Measurements from ENCODE around the gene LELP1.

The LELP1 gene

GRCh38 chr1:153195216-153195615, 8.0 kb upstream of the LELP1 start:
- Histone ChIP-seq H3K79me2 (ENCODE audit: low read length) (no peaks in the 10 kb centered on the region), H3K9ac (ENCODE audit: low read length) (no peak overlapping the region), H3K36me3 (replicated peaks; ENCODE audit: insufficient read depth, low read length) (no peaks in the 10 kb centered on the region), H3F3A (ENCODE audit: insufficient read depth, low read length) (no peaks in the 10 kb centered on the region), H3K4me1 (ENCODE audit: low read length) (no peaks in the 10 kb centered on the region), H3K9me2 (replicated peaks; ENCODE audit: insufficient read depth, low read length) (no peaks in the 10 kb centered on the region), H3K27ac (ENCODE audit: low read length) (no peak overlapping the region), H3K27me3 (replicated peaks; ENCODE audit: insufficient read depth, low read length) (no peaks in the 10 kb centered on the region), H2AFZ (ENCODE audit: low read length) (no peak overlapping the region), H3K4me3 (ENCODE audit: low read length) (no peak overlapping the region), H3K9me3 (replicated peaks; ENCODE audit: insufficient read depth, low read length) (no peaks in the 10 kb centered on the region), H3K4me2 (ENCODE audit: low read depth, low read length) (no peak overlapping the region), H4K20me1 (ENCODE audit: insufficient read depth, low read length) (no peaks in the 10 kb centered on the region)
- peak; percentile 35 for DNase-seq
- TF ChIP-seq EZH2phosphoT487 (IDR thresholded peaks at IDR 0.05; ENCODE audit: low read length) = no peak
- TF ChIP-seq EZH2 (optimal IDR thresholded peaks at IDR 0.05; ENCODE audit: low read depth, low read length) = no peak
- TF ChIP-seq CTCF (IDR thresholded peaks at IDR 0.05; ENCODE audit: low read length) = no peak

- Histone ChIP-seq H2AFZ (ENCODE audit: low read length) (no peak overlapping the region), H3K4me1 (ENCODE audit: low read length) (no peaks in the 10 kb centered on the region), H3F3A (ENCODE audit: insufficient read depth, low read length) (no peaks in the 10 kb centered on the region), H3K9me2 (replicated peaks; ENCODE audit: insufficient read depth, low read length) (no peaks in the 10 kb centered on the region), H3K27me3 (replicated peaks; ENCODE audit: insufficient read depth, low read length) (no peaks in the 10 kb centered on the region), H3K9ac (ENCODE audit: low read length) (no peak overlapping the region), H3K4me3 (ENCODE audit: low read length) (no peak overlapping the region), H3K4me2 (ENCODE audit: low read depth, low read length) (no peak overlapping the region), H3K36me3 (replicated peaks; ENCODE audit: insufficient read depth, low read length) (no peaks in the 10 kb centered on the region), H3K79me2 (ENCODE audit: low read length) (no peaks in the 10 kb centered on the region), H3K9me3 (replicated peaks; ENCODE audit: insufficient read depth, low read length) (no peaks in the 10 kb centered on the region), H3K27ac (ENCODE audit: low read length) (no peak overlapping the region), H4K20me1 (ENCODE audit: insufficient read depth, low read length) (no peaks in the 10 kb centered on the region)
- no peak for DNase-seq
- no peak for TF ChIP-seq EZH2phosphoT487 (IDR thresholded peaks at IDR 0.05; ENCODE audit: low read length)
- no peak for TF ChIP-seq EZH2 (optimal IDR thresholded peaks at IDR 0.05; ENCODE audit: low read depth, low read length)
- no peak for TF ChIP-seq CTCF (IDR thresholded peaks at IDR 0.05; ENCODE audit: low read length)
Measured at GRCh38 chr1:153202006-153202405, 1.2 kb upstream of the LELP1 start.

- H3K4me2 ChIP-seq (ENCODE audit: low read depth, low read length) = no peak overlapping the region
- no peaks in the 10 kb centered on the region for H3K4me1 ChIP-seq (ENCODE audit: low read length)
- H3K9me2 ChIP-seq (replicated peaks; ENCODE audit: insufficient read depth, low read length) = no peaks in the 10 kb centered on the region
- no peak overlapping the region for H2AFZ ChIP-seq (ENCODE audit: low read length)
- H4K20me1 ChIP-seq (ENCODE audit: insufficient read depth, low read length) = no peaks in the 10 kb centered on the region
- no peaks in the 10 kb centered on the region for H3K27me3 ChIP-seq (replicated peaks; ENCODE audit: insufficient read depth, low read length)
- no peak overlapping the region for H3K27ac ChIP-seq (ENCODE audit: low read length)
- no peak for DNase-seq
- H3K36me3 ChIP-seq (replicated peaks; ENCODE audit: insufficient read depth, low read length) = no peaks in the 10 kb centered on the region
- no peak for TF ChIP-seq CTCF (IDR thresholded peaks at IDR 0.05; ENCODE audit: low read length)
- no peak for TF ChIP-seq EZH2phosphoT487 (IDR thresholded peaks at IDR 0.05; ENCODE audit: low read length)
- no peak for TF ChIP-seq EZH2 (optimal IDR thresholded peaks at IDR 0.05; ENCODE audit: low read depth, low read length)
- no peak overlapping the region for H3K9ac ChIP-seq (ENCODE audit: low read length)
- no peaks in the 10 kb centered on the region for H3K9me3 ChIP-seq (replicated peaks; ENCODE audit: insufficient read depth, low read length)
- no peaks in the 10 kb centered on the region for H3F3A ChIP-seq (ENCODE audit: insufficient read depth, low read length)
- H3K79me2 ChIP-seq (ENCODE audit: low read length) = no peaks in the 10 kb centered on the region
- H3K4me3 ChIP-seq (ENCODE audit: low read length) = no peak overlapping the region
Measured at GRCh38 chr1:153206631-153207030, 3.4 kb downstream of the LELP1 start.

Measured in MM.1S (cell line).